ENCODE measurements around the gene COMMD8.
"Not testable (repeated sequence)": the region's sequence is repeated elsewhere in the genome, so short reads cannot be mapped to it uniquely, and the experiment has no call there.

Gene COMMD8

GRCh38 chr4:47463235-47463956, at the start of gene COMMD8:
COMMD8 (minus strand) TSS chr4:47463702; CDS start chr4:47463651, 51 bp downstream.
- DNase-seq = peak; percentile 97

GRCh38 chr4:47510506-47511143, 47.1 kb upstream of the COMMD8 start:
- DNase-seq = no peak

- DNase-seq = no peak
Observed at GRCh38 chr4:47505666-47506065, 42.2 kb upstream of the COMMD8 start.

GRCh38 chr4:47505147-47505546, 41.6 kb upstream of the COMMD8 start:
- DNase-seq = no peak

GRCh38 chr4:47500776-47501175, 37.3 kb upstream of the COMMD8 start:
- DNase-seq = no peak

- DNase-seq = no peak
Observed at GRCh38 chr4:47499700-47500099, 36.2 kb upstream of the COMMD8 start.

- no peak for DNase-seq
Observed at GRCh38 chr4:47498899-47499298, 35.4 kb upstream of the COMMD8 start.

- no peak for DNase-seq
Observed at GRCh38 chr4:47494124-47494430, 30.6 kb upstream of the COMMD8 start.

GRCh38 chr4:47493238-47494123, 30.0 kb upstream of the COMMD8 start:
- DNase-seq = no peak

GRCh38 chr4:47490550-47490949, 27.0 kb upstream of the COMMD8 start:
- no peak for DNase-seq

- DNase-seq = no peak
Observed at GRCh38 chr4:47488706-47489105, 25.2 kb upstream of the COMMD8 start.

GRCh38 chr4:47486727-47487126, 23.2 kb upstream of the COMMD8 start:
- not testable (repeated sequence) for DNase-seq

GRCh38 chr4:47486231-47486673, 22.8 kb upstream of the COMMD8 start:
- no peak for DNase-seq

GRCh38 chr4:47485768-47486167, 22.3 kb upstream of the COMMD8 start:
- no peak for DNase-seq

- DNase-seq = peak; percentile 74
Observed at GRCh38 chr4:47485047-47485692, 21.7 kb upstream of the COMMD8 start, which contains the start of gene ATP10D. ATP10D (plus strand) TSS chr4:47485275; CDS start chr4:47512541, 27,266 bp downstream.

GRCh38 chr4:47484168-47484567, 20.7 kb upstream of the COMMD8 start:
- no peak for DNase-seq

GRCh38 chr4:47483745-47484144, 20.2 kb upstream of the COMMD8 start:
- no peak for DNase-seq

GRCh38 chr4:47482326-47482725, 18.8 kb upstream of the COMMD8 start:
- no peak for DNase-seq

- DNase-seq = no peak
Observed at GRCh38 chr4:47478804-47479203, 15.3 kb upstream of the COMMD8 start.

- no peak for DNase-seq
Observed at GRCh38 chr4:47475411-47475810, 11.9 kb upstream of the COMMD8 start.

GRCh38 chr4:47474799-47475198, 11.3 kb upstream of the COMMD8 start:
- no peak for DNase-seq

- DNase-seq = no peak
Observed at GRCh38 chr4:47473141-47473750, 9.7 kb upstream of the COMMD8 start.

- DNase-seq = no peak
Observed at GRCh38 chr4:47471591-47471990, 8.1 kb upstream of the COMMD8 start.

Measured in stimulated activated CD4-positive, alpha-beta T cell treated with anti-CD3 and anti-CD28 coated beads, Interleukin-1b, Interleukin-23, amount 100 ng/mL, for 48 hours (primary cell).